Hippocampal formation (tissue), 2 donors: Measurements from ENCODE around the gene GALNT17.
"Not testable (repeated sequence)": the region's sequence is repeated elsewhere in the genome, so short reads cannot be mapped to it uniquely, and the experiment has no call there.

ENCODE experiments used
- DNase-seq, 2 donors: peaks; one replicate each; lab custom pipeline; 2025; lab: John Stamatoyannopoulos, UW

Gene GALNT17

GRCh38 chr7:71236230-71237105 is 104.5 kb downstream of the GALNT17 start:
- DNase-seq: no peak

GRCh38 chr7:71237945-71238344 is 106.0 kb downstream of the GALNT17 start:
- DNase-seq: no peak

- no peak for DNase-seq
These were observed 106.8 kb downstream of the GALNT17 start for GRCh38 chr7:71238581-71239295.

DNA sequence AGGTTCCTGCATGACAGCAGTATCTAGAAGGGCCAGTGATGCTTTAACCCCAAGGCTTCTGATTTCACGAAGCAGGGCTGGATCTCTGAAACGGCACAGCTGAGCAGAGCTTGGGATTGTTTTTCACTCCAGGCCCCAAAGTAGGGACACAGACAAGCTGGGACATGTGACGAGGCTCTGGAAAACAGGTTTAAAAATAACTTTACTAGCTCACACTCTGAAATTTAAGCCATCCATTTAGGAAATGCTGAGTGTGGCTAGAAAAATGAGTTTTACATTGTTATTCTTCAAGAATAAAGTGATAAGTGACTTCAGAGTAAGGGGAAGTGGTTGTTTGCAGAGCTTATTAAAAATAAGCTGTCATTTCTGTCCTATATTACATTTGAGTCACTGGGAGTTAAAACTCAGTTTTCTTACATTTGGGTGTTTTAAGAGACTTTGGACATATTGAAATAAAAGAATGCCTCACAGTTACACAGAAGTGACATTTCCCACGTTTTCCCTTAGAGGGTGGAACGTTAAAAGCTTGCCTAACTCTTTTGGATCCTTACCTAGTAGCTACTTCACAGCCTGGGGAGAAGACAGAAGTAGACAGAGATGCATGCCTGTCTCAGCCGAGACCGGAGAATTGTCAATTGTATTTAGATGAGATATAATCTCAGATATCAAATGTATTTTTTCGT is 107.8 kb downstream of the GALNT17 start:
- no peak for DNase-seq

DNA sequence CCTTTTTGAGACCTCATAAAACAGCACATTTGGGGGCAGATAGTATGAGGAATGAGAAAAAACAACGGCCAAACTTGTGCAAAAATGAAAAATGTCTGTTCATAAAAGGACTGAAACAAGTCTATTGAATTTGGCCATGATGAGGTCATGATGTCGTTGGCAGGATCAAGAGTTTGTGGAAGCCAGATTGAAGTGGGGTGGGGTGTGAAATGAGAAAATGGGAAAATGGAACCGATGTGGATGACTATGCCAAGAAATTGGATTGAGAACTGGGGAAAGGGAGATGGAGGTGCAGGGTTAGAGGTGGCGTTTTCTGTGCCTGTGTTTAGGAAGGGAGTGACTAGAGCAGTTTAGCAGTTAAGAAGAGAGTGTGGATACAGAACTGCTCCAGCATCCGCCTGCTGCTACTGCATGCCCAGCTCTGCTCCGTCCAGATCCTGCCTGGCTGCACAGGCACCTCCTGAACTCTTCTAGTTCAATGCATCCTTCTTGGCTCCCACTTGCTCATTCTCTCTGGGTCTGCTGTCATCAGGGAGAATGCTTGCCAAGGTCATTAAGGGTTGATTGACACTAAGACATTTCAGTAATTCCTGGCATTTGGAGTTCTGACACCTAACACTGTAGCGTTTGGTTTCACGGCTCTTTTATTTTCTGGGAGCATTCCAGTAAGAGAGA is 111.9 kb downstream of the GALNT17 start:
- DNase-seq: no peak

DNA sequence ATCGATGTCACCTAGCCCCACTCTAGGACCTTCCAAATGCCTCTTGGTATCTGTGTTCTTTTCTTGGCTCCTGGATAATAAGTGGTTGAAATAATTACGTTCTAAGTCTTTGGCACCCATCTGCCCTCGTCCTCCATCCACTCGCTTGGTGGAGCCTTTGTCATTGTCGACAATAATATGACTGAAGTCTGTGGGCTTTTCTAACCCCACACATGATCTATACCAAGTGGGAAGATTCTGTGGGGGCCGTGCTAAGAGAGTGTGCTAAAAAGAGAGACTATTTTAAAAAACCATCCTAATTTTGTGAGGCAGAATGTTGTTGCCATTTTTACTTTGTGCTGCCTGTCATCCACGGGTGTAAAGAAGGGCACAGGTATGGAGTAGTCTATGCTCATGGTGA is 113.1 kb downstream of the GALNT17 start:
- no peak for DNase-seq

- DNase-seq: no peak
These were observed 119.8 kb downstream of the GALNT17 start for GRCh38 chr7:71251706-71252105.

DNA sequence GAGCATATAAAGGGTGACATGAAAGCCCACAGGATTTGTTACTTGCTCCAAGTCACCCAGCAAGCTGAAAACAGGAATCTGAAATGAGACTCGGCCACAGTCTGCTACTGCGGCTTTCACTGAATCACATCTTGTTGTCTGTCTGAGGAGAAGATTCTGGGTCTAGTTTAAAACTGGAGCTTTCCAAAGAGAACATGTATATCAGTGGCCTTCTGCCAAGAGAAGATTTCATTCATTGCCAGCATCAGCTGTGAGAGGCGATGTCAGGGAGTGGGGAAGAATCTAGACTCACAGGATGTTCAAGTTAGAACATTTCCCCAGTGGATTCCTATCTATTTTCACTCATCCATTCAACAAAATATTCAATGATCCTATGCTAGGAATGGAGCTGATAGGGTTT is 122.8 kb downstream of the GALNT17 start:
- DNase-seq: no peak

GRCh38 chr7:71255537-71256178 is 123.7 kb downstream of the GALNT17 start:
- DNase-seq: no peak

GRCh38 chr7:71261066-71261465 is 129.1 kb downstream of the GALNT17 start:
- DNase-seq: no peak

- DNase-seq: not testable (repeated sequence)
These were observed 130.9 kb downstream of the GALNT17 start for GRCh38 chr7:71262834-71263233.

DNA sequence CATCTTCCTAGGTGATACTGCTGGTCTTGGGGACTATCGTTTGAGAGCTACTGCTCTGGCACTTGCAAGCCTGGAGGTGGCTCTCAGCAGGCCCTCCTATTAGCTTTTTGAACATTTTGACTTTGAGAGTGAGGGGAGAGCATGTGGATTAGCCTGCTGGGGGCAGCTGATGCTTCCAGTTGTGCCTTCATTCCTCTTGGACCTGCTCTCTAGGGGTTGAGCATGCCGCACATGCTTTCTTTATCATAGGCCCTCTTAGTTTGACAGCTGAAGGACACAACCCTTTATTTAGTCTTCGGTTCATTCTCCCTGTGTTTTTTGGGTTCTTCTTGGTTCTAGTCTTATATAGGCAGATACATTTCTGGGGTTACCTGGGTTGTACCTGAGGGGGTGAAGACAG is 132.1 kb downstream of the GALNT17 start:
- no peak for DNase-seq

DNA sequence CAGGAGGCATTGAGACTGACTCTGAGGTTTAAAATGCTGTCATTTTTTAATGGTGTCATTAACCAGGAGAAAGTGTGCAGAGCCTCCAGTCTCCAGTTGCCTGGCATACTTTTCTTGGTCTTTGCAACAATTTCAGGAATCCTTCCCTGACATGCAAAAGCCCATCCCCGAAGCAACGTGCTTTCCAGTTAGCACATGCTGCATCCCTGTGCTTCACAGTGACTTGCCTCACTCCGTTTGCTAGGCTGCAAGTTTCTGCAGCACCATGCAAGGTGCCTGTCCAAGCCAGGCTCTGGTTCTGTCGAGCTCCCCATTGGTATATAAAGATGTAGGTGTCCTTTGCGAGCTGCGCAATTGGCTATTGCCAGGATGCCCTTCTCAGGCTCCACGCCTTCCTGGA is 135.0 kb downstream of the GALNT17 start:
- DNase-seq: no peak

DNA sequence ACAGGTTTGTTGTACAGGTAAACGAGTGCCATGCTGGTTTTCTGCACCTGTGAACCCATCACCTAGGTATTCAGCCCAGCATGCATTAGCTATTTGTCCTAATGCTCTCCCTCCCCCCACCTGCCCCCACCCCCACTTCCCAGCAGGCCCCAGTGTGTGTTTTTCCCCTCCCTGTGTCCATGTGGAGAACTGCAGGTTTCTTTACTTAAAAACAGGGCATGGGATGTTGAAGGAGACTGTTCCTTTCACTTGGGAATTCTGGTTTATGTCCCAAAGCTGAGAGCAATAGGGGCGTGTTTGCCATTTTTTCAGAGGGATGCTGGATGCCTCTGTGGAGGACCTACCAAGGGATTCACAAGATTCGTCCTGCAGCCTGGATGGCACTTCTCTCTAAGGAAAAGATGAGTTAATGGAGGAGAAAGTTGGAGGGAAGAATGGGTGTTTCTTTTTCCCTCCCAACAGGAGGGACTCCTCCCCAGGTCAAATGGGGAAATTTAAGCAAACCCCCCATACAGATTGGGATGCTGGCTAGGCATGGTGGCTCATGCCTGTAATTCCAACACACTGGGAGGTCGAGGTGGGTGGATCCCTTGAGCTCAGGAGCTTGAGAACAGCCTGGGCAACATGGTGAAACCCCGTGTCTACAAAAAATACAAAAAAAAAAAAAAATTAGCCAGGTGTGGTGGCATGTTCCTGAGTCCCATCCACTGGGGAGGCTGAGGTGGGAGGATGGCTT is 136.0 kb downstream of the GALNT17 start:
- DNase-seq: no peak

DNA sequence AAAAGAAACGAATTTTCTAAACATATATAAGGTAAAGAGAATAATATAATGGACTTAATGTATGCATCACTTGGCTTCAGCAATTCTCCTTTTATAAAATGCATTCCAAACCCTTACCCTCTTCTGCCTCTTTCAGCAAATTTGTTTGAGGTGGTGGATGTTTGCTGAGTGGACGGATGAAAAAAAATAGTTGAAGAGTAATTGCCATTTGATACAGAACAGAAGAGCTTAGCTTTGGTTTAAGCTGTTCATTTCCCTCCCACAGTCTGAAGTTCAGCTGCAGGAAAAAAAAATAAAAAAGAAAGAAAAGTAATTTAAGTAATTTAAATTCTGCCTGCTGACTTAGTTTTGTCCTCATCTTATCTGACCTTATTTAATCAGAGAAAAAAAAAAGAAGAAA is 138.6 kb downstream of the GALNT17 start:
- no peak for DNase-seq

GRCh38 chr7:71271203-71271602 is 139.3 kb downstream of the GALNT17 start:
- no peak for DNase-seq

DNA sequence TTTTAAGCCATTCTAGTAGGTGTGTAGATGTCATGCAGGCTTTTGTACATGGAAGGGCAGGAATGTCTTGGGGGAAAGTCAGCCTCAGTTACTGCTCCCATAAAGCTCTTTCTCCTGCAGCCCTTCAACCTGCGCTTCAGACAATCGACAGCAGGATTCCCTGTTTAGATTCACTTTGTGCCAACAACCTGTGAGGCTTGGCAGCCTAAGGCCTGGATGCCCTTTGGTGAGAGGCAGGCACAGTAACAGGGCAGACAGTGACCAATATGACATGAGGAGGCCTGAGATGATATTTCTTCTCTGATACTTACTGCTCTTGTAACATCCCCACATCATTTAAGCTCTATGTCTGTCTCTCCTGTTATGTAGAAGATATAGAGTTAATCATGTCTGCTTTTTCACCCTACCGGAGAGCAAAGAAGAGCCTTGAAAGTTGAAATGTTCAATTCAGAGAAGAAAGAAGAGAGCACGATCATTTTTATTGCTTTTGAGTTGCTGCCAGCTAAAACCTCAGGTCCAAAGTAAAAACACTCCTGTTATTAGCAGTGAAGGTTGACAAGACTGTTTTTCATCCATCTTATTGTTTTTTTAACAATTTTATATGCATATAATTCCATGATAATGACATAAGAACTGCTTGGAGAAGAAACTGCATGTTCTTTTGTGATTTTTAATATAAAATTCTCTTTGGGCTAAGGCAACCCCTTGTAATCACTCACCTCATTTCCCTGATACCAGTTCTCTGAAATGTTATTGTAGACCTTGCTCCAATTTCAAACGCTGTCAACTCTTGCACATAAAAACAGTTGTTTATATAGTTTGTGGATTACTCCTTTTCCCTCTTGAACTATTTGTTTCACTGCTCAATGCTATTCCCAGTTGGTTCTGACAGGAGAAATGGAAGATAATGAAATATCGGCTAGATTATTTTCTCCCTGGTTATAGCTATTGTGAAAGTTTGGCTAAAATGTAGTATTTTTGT is 140.9 kb downstream of the GALNT17 start:
- DNase-seq: no peak

DNA sequence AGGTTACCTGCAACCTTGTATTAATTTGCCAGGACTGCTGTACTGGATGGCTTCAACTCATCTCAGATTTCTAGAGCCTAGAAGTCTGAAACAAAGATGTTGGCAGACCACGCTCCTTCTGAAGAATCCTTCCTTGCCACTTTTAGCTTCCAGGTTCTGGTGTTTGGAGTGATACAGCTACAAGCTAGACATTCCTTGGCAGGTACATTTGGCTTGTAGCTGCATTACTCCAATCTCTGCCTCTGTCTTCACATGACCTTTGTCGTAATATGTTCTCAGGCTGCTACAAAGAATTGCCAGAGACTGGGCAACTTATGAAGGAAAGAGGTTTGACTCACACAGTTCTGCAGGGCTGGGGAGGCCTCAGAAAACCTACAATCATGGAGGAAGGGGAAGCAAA is 146.3 kb downstream of the GALNT17 start:
- DNase-seq: no peak

- DNase-seq: no peak
These were observed 149.3 kb downstream of the GALNT17 start for GRCh38 chr7:71281261-71281660.

DNA sequence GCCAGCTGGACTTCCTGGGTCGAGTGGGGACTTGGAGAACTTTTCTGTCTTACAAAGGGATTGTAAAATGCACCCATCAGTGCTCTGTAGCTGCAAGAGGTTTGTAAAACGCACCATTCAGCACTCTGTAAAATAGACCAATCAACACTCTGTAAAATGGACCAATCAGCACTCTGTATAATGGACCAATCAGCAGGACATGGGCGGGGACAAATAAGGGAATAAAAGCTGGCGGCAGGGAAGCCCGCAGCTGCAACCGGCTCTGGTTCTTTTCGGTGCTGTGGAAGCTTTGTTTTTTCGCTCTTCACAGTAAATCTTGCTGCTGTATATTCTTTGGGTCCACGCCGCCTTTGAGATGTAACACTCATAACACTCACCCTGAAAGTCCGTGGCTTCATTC is 151.9 kb downstream of the GALNT17 start:
- no peak for DNase-seq
